Calu3 (cell line): ENCODE data around the gene LAMA2. TPM values are rescaled to one million over a fixed set of nuclear protein-coding genes. Genes with fewer than 3 reads are reported as not detected.

Experiments
- BruUV-seq: library from RNA; stranded (reverse); fragments of 400-500 nt; replicated peaks from 2 replicates; lab custom pipeline; 2021; lab: Mats Ljungman, UMichigan
- CTCF ChIA-PET: fragments of 300-600 bp; sonication (Branson Sonifier 250); formaldehyde crosslinking; loops from one replicate; lab custom pipeline; 2022; ENCODE audit warnings: antibody characterized with exemption; lab: Charles Lee
- DNase-seq: peaks from one replicate; pipeline ENCODE4 v3.0.0; 2022
- H3K27ac Mint-ChIP-seq: one replicate; pipeline ENCODE4 v1.8.0; 2022; ENCODE audit warnings: mixed read lengths; ENCODE audit not compliant: unreplicated experiment
- H3K27me3 Mint-ChIP-seq: one replicate; pipeline ENCODE4 v1.8.0; 2022; ENCODE audit warnings: mixed read lengths; ENCODE audit not compliant: unreplicated experiment
- H3K36me3 Mint-ChIP-seq: one replicate; pipeline ENCODE4 v1.8.0; 2022; ENCODE audit warnings: mild to moderate bottlenecking, moderate library complexity, mixed read lengths; ENCODE audit not compliant: insufficient read depth, unreplicated experiment
- H3K4me1 Mint-ChIP-seq: one replicate; pipeline ENCODE4 v1.8.0; 2022; ENCODE audit warnings: mild to moderate bottlenecking, low read depth, mixed read lengths; ENCODE audit not compliant: unreplicated experiment
- H3K4me3 Mint-ChIP-seq: one replicate; pipeline ENCODE4 v1.8.0; 2022; ENCODE audit warnings: mild to moderate bottlenecking, low read depth, moderate library complexity, mixed read lengths; ENCODE audit not compliant: unreplicated experiment
- H3K9me3 Mint-ChIP-seq: one replicate; pipeline ENCODE4 v1.8.0; 2022; ENCODE audit warnings: low read depth, mixed read lengths; ENCODE audit not compliant: unreplicated experiment
- CTCF ChIP-seq: fragments of 200-600 bp; IDR thresholded peaks from one replicate; pipeline ENCODE4 v1.8.0; 2022; ENCODE audit warnings: antibody characterized with exemption; ENCODE audit not compliant: unreplicated experiment
- intact Hi-C: fragments of 100-400 bp; cut with micrococcal nuclease; formaldehyde crosslinking; loops from one replicate; pipeline ENCODE4 v1.10.0; 2022; ENCODE audit not compliant: unreplicated experiment
- total RNA-seq: library from RNA; stranded (reverse); gene quantifications from 2 replicates; pipeline ENCODE4 v1.2.3, GENCODE V29; 2022

Gene LAMA2
- total RNA-seq, 1 experiment from 2014 or later: 0.80 TPM

GRCh38 chr6:129112591-129112990 is 229.7 kb downstream of the LAMA2 start:
- no peak for DNase-seq
- intact Hi-C loops: no loop called here
- TF ChIP-seq CTCF: no peak
- CTCF ChIA-PET: no interaction called here
- no peaks in the 10 kb centered on the region for H3K9me3 Mint-ChIP-seq
- BruUV-seq: no TSS peak
- no peaks in the 10 kb centered on the region for H3K4me1 Mint-ChIP-seq
- H3K27me3 Mint-ChIP-seq: no peaks in the 10 kb centered on the region
- no peak overlapping the region for H3K4me3 Mint-ChIP-seq
- H3K27ac Mint-ChIP-seq: no peak overlapping the region
- no peaks in the 10 kb centered on the region for H3K36me3 Mint-ChIP-seq

GRCh38 chr6:129113637-129114036 is 230.7 kb downstream of the LAMA2 start:
- no TSS peak for BruUV-seq
- no peaks in the 10 kb centered on the region for H3K27me3 Mint-ChIP-seq

GRCh38 chr6:129114636-129115391 is 231.9 kb downstream of the LAMA2 start:
- CTCF ChIA-PET: interaction anchor here (1.2 to 1.7 kb wide), 2 partner anchors 9 to 11 kb away, joined by 4 read pairs; no protein-coding TSS in a partner anchor
- H3K36me3 Mint-ChIP-seq: no peaks in the 10 kb centered on the region
- H3K27ac Mint-ChIP-seq: no peak overlapping the region
- no peaks in the 10 kb centered on the region for H3K27me3 Mint-ChIP-seq
- intact Hi-C loops: no loop called here
- TF ChIP-seq CTCF: no peak
- no peaks in the 10 kb centered on the region for H3K4me1 Mint-ChIP-seq
- no peaks in the 10 kb centered on the region for H3K9me3 Mint-ChIP-seq
- BruUV-seq: no TSS peak
- no peak for DNase-seq
- no peak overlapping the region for H3K4me3 Mint-ChIP-seq

More at GRCh38 chr6:129113637-129114036, 230.7 kb downstream of the LAMA2 start:
- Mint-ChIP-seq H3K4me1 (no peaks in the 10 kb centered on the region), H3K27ac (no peak overlapping the region), H3K9me3 (no peaks in the 10 kb centered on the region), H3K4me3 (no peak overlapping the region), H3K36me3 (no peaks in the 10 kb centered on the region)
- CTCF ChIA-PET: no interaction called here
- no peak for TF ChIP-seq CTCF
- no peak for DNase-seq
- intact Hi-C loops: no loop called here

- no peak overlapping the region for H3K27ac Mint-ChIP-seq
- H3K27me3 Mint-ChIP-seq: no peaks in the 10 kb centered on the region
- peak; percentile 15 for DNase-seq
- BruUV-seq: no TSS peak
- CTCF ChIA-PET: interaction anchor here (0.9 to 1.7 kb wide), 3 partner anchors 10 to 11 kb away, joined by 3 to 4 read pairs (median 4); no protein-coding TSS in a partner anchor
- H3K4me1 Mint-ChIP-seq: no peaks in the 10 kb centered on the region
- no peaks in the 10 kb centered on the region for H3K36me3 Mint-ChIP-seq
- no peak for TF ChIP-seq CTCF
- no peaks in the 10 kb centered on the region for H3K9me3 Mint-ChIP-seq
- intact Hi-C loops: no loop called here
- no peak overlapping the region for H3K4me3 Mint-ChIP-seq
Measured at GRCh38 chr6:129115471-129115870, 232.5 kb downstream of the LAMA2 start.
